HL-60/S4 treated with retinoic acid at 250 ng/mL for 4 days and 3 days (cell line): Measurements from ENCODE around the gene RACGAP1.
"Not testable (repeated sequence)": the region's sequence is repeated elsewhere in the genome, so short reads cannot be mapped to it uniquely, and the experiment has no call there.

Experiments used
- in situ Hi-C: fragments of 300-500 bp; cut with MboI; formaldehyde crosslinking; loops from 2 replicates; pipeline ENCODE4 v1.7.0; 2022; ENCODE audit warnings: low sequenced_read_pairs

RACGAP1 gene

DNA sequence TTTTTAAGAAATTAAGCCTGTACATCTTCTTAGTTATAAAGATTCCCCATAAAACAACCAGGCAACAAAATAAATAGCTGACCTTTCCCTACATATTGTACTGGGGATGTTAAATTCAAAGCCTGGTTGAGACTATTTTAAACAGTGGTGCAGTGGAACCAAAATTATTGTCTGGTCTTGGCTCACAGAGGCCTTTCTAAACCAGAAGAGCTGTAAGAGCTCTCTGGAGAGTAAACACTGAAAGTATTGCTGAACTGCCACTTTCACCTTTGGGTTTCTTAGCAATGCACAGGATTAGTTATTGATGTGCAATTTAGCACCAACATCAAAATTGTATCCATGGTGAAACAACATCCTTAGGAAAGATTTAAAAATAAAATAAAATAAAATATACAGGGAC is 20.6 kb downstream of the RACGAP1 start:
- in situ Hi-C loops, result no loop called here

DNA sequence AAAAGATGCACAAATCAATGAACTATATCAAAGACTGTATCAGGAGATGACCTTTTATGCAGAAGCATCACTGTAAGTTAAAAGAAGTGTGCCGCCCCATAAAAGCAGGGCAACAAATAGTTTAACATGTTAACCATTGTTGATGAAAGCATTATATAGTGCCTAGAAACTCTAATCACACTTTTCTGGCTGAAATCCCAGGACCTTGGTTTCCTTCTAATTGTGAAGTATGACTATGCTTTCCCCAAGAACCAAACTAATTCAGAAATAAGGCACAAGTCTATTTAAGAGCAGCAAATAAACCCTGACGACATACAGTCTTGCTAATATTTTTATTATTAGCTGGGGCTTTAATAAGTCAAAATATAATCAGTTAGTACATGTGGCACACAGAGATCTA is 21.7 kb downstream of the RACGAP1 start:
- in situ Hi-C loops, result no loop called here

DNA sequence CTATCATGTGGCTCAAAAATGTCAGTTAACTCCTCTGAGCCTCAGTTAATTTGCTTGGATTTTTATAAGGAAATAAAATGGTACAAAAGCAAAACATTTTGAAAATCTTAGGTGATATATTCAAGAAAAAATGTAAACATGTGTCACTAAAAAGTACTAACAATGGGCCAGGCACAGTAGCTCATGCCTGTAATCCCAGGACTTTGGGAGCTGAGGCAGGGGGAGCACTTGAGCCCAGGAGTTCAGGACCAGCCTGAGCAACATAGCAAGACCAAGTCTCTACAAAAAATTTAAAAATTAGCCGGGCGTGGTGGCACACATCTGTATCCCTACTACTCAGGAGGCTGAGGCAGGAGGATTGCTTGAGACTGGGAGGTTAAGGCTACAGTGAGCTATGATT is 26.8 kb downstream of the RACGAP1 start:
- in situ Hi-C loops, result no loop called here

DNA sequence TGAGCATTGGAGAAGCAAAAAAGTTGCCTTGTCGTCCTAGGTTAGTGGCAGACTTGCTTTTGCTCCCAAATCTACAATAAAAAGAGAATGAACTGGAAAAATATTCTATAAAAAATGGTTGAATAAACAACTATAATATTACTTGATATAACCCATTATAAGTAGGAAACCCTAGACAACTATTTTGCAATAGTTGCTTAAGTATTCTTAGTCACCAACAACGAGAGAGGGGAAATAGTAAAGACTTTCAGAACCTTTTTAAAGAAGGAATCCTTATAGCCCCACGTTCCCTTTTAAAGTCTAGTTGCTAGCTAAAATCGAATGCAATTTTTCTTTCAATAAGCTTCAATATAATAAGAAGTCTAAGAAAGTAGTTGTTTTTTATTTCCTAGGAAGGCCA is 35.0 kb downstream of the RACGAP1 start:
- in situ Hi-C loops, result no loop called here

DNA sequence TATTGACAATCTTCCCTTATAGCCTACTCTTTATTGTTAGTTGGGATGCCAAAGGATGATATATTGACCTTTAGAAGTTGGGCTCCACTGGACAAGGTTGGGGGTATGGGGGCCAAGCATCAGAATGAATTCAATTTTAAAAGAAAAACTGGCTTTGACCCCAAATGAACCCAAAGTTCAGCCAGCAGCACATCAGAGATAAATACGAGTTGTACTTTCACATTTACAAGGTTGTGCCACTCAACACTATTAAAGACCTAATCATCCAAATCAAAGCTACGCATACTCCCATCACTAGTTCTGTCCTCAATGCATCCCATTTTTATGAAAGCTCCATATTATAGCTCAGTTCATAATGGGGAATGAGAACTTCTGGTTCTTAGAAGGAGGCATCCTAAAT is 35.9 kb downstream of the RACGAP1 start:
- in situ Hi-C loops, result not testable (repeated sequence)

DNA sequence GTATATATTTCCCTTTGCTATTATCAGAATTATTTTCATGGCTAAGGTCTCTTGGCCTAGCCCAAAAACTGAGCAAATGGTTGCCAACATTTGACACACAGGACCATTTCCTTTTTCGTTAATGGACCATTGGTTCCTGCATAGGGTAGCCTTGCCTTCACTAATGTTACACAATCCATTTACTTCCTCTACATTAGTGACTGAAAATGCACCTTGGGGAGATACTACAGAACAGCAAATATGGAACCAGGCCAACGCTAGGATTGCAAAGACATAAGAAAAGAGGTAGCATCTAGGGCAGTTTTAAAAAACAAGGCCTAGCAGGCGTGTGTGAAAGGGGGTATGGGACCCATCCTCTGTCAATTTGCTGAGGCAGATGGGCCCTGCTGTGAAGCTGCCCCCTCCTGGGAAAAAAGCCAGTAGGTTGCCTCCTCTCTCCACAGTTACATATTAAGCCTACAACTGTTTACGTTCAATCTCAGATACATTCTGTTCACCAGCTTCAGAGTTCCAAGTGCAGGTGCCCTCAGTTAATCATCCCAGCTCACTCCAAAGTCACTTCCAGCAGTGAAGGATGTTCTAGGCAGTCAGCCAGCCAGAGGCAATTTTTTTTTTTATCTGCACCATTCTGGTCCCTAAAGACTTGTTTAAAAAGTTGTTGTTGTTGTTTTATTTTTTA is 37.5 kb downstream of the RACGAP1 start:
- in situ Hi-C loops, result no loop called here

DNA sequence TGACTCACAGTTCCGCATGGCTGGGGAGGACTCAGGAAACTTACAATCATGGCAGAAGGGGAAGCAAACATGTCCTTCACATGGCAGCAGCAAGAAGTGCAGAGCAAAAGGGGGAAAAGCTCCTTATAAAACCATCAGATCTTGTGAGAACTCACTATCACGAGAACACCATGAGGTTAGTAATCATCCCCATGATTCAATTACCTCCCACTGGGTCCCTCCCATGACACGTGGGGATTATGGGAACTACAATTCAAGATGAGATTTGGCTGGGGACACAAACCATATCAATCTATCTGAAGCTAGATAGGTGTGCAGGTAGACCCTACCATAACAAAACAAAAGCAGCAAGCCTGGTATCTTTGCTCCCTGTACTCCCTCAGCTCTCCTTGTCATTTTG is 38.8 kb downstream of the RACGAP1 start:
- in situ Hi-C loops, result not testable (repeated sequence)

DNA sequence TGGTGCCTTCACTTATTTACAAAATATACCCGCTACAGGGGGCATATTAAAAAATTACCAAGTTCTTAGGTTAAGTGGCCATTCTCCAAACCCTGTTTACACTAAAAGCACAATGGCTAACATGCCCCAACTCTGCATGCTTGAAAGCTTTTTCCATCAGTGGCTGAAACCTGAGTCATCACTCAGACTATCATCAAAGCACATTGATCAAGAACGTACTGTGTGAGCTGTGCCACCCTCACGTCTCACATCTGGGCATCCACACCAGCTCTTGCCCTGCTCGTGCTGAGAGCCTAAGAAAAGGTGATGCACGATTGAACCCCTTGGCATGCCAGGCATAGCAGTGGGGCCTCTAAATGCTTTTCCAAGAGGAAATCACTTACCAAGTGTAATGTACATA is 39.3 kb downstream of the RACGAP1 start:
- in situ Hi-C loops, result no loop called here

DNA sequence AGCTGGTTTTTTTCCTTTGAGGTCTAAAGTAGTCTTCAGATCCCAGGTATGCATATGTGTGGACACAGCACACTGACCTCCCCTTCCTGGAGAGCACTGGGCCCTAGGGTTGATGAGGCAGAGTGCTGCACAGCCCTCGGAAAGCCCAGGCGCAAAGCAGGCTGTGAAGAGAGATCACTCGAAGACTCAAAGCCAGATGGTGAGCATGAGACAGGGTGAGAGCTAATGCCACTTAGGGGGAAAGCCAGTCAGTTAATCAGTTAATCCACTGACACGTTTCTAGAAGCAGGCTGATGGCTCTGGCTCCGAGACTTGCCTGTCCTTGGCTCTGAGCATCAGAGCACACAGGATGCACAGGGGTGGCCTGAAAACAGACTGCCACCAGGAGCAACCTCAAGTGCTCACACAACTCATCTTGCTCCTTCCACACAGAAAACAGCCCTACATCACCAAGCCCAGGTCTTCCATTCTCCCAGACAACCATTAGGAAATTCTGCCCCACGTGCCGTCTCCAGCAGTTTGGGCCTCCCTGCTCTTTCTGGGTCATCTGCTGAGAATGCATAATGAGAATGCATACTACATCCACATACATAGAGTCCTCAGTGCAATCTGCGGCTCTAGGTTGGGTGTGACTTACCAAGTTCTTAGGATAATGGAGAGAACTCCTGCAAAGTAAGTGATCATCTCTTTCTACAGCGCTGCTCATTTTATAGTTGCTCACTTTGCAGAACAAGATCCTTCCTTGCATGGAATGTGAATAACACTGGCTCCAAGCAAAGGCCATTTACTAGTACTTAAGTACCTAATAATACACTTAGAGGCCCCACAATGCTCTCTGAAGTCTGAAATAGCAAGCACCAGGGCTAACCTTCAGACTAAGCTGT is 40.6 kb downstream of the RACGAP1 start:
- in situ Hi-C loops, result no loop called here

DNA sequence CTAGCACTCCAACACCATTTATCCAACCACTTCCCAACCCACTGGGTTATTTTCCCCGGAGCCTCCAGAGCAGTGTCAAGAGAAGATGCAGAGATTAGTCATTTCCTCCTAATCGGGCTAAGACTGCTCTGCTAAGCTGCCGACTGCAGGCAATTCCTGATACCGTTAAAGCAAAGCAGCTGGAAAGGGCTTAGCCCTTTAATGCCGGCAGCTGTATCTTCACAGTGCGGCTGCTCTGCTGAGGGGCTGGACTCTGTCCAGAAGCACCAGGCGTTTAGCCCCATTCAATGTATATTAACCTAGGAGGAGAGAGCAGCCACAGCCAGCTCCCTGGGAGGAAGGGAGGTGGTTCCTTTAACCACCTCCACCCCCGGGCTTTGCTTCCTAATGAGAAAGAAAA is 41.4 kb downstream of the RACGAP1 start:
- in situ Hi-C loops, result no loop called here

DNA sequence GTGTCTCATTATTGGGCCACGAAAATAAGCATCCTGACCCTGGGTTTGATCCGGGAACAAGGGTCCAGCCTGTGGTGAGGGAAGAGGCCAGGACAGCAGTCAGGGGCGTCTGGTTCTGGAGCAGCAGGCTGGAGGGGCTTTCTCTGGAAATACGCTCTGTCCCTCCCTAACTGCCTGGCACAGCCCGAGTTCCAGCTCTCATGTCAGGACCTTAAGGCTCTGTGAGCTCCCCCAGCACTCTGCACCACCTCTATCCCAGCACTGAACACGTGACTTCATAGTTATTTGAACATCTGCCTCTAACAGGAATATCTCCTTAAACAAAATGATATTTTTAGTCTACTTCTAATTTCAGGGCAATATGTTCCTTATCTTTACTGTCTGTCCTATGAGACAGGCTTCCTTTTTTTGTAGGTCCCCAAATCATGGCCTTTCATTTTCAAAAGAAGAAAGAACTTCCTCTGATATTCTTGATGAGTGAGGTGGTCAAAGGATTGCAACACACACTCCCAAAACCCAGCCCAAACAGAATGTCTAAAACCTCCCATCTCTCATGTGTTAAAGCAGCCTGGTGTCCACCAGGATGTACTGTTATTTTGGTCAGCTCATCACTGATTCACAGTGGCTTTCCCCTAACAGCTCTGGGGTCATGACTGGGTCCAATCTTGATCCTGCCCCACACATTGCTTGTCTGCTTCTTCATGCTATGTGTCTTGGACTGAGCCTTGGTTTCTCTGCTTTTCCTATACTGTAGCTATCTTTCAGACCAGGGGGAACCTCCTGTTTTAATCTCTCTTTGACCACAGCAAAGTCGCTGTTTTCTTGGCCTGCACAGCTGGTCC is 42.8 kb downstream of the RACGAP1 start:
- in situ Hi-C loops, result no loop called here

DNA sequence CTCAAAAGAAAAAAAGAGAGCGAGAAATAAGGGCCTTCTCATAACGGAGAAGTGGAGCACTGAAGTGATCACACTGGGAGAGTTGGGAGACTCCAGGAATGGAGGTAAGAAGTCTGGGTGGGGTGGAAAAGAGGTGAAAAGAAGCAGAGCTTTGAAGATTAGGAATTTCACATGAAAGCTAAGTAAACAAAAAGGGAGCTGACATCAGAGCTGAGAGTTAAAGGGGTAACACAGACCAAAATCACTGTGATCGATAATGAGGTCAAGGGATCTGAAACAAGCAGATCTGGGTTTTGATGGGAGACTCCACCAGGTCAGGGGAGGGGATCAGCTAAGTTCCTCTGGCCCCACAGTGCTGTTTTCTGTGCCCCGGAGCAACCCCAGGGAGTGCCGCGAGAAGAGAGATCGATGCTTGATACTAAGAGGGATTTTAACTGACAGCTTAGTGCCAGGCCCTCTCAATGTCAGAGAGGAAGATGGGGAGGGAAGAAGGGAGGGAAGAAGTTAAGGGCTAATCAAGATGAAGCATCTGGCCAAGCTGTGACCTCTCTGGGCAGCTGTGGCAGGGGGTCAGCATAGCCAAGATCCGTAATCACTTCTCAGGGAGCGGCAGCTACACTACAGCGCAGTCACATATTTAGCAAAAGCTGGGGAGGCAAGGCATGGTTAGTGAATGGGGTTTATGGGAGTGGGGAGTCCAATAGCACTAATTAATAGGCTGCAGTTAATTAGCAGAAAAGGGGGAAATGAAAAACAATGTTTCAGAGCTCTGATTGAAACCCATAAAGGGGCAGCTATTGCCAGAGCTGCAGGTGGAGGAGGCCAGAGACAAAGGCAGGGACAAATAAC is 44.6 kb downstream of the RACGAP1 start:
- in situ Hi-C loops, result no loop called here

DNA sequence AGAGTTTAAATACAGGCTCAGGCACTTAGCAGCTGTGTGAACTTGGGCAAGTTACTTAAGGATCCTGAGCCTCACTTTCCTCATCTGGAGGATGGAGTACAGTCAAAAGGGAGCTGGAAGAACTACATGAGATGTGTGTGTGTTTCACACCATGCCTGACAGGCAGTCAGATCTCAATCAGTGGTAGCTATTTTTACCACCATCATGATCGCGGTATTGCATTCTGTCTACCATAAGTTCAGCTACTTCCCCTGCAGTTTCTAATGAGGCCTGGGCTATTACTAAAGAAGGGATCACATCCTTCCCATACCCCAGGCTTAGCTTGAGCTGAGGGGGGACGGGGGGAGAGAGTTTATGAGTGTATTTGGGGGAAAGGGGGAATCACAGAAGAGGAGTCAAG is 45.5 kb downstream of the RACGAP1 start:
- in situ Hi-C loops, result loop anchor here (10.0 kb wide), 1 partner anchor 195 kb away; no protein-coding TSS in a partner anchor

DNA sequence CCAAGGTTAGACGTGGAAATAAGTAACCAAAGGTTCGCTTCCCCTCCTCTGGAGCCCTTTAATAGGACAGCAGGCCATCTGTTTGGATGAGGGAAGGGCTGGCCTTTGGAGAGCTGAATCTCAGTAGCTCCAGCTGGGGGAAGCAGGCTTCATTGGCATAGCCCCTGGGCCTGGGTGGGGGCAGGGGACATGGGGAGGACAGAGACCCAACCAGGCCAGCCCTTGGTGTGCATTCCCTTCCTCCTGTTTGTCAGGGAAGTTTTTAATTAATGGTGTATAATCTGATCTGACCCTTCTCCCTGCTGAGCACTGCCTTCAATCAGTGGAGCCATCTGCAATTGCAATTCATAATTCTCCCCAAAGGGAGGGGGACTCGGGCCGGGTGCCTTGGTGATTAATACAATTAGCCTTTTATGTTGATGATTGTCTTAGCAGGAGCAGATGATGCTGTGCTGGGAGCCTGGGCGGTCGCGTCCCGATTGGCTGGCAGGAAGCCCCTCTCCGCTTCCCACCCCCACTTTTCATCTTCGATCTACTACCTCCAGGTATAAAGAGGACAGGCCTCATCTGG is 46.2 kb downstream of the RACGAP1 start:
- in situ Hi-C loops, result loop anchor here (10.0 kb wide), 1 partner anchor 196 kb away; no protein-coding TSS in a partner anchor

DNA sequence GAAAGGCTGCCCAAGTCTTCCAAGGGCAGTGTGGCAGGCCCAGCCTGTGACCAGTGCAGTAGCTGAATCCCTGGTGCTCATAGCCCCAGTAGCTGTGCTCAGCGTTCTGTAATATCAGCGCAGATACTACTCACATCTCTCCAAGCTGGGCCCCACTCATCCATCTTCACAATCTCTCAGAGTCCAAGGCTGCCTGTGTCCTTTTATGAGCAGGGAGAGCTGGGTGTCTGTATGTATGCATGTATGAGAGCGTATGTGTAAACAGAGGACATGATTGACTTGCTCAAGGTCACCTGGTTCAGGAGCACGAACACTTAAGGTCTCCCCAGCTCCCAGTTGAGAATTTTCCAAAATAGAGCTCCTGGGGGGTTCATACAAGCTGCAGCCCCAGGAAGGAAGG is 47.2 kb downstream of the RACGAP1 start:
- in situ Hi-C loops, result loop anchor here (10.0 kb wide), 1 partner anchor 197 kb away; no protein-coding TSS in a partner anchor

DNA sequence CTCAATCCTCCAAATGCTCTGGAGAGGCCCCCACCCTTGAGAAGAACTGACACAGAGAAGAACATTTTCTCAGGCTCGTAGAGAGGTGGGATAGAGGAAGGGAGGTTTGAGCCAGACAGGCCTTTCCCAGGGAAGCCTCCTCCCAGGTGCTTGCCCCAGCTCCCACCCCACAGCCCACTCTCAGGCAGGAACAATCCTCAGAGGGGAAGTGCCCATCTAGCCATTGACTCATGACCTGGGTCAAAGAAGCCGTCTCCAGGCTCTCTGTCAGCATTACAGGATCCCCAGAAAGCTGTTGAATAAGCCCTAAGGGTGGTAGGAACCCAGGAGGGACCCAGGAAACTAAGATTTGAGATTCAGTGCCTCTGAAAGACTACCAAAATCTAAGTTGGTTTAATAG is 48.7 kb downstream of the RACGAP1 start:
- in situ Hi-C loops, result loop anchor here (10.0 kb wide), 1 partner anchor 198 kb away; no protein-coding TSS in a partner anchor

DNA sequence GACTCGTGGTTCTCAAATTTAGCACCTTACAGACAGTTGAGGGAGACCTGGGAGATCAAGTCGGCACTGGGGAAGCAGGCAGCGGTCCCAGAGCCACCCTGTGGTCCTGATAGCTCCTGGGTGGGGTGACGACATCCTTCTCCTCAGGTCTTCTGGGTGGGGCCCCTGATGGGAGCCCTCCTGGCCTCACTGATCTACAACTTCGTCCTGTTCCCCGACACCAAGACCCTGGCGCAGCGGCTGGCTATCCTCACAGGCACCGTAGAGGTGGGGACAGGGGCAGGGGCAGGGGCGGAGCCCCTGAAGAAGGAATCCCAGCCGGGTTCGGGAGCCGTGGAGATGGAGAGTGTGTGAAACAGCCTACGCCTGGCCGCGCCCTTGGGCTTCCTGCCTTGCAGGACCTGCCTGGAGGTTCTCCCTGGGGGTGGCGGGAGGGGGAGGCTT is 50.0 kb downstream of the RACGAP1 start:
- in situ Hi-C loops, result loop anchor here (10.0 kb wide), 1 partner anchor 199 kb away; no protein-coding TSS in a partner anchor

DNA sequence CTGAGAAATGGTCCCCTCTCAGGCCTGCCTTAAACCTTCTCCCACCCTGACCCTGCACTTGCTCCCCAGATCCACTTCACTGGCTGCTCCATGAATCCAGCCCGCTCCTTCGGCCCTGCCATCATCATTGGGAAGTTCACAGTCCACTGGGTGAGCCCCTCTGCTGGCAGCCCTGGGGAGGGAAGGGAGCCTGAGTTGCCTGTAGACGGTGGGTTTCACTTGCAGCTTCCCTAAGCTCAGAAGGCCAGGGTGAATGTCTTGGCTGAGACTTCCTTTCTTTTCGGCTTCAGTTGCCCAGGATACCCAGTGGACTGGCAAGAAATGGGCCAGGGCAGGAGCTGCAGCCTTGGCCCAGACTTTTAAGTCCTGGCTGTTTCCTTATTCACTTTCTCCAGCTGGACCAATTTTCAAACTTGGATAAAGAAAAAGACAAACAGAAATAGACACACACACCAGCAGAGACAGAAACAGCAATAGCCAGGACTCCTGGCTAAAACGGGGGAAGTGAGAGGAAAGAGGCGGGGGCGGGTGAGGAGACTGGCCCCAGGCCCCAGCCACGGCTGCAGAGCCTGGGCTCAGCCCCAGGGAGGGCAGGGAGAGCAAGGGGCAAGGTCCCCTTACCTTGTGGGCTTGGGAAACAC is 50.5 kb downstream of the RACGAP1 start:
- in situ Hi-C loops, result loop anchor here (5.0 to 10.0 kb wide), 2 partner anchors 83 to 200 kb away; partner anchors contain the start of gene ASIC1

DNA sequence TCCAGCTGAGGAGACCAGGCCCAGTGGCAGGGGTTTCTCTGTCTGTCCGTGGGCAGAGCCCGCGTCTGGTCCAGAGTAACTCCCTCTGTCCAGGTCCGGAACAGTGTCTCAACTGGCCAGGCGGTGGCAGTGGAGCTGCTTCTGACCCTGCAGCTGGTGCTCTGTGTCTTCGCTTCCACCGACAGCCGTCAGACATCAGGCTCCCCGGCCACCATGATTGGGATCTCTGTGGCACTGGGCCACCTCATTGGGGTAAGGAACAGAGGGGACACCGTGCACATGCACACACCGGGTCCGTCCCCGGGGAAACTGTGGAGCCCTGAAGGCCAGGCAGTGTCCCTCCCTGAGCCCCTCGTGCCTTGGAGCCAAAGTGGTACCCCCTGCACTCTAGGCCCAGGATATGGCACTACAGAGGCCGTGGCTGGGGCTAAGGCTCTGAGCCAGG is 51.0 kb downstream of the RACGAP1 start:
- in situ Hi-C loops, result loop anchor here (5.0 to 10.0 kb wide), 2 partner anchors 83 to 201 kb away; partner anchors contain the start of gene ASIC1
